AG08396 (cell line): ENCODE results near the gene MOB1B.
A peak's percentile ranks its signal among the peaks of the same experiment; 100 is the strongest.
"Not testable (repeated sequence)": the region's sequence is repeated elsewhere in the genome, so short reads cannot be mapped to it uniquely, and the experiment has no call there.

Experiments
- DNase-seq: peaks from one replicate; pipeline ENCODE4 v3.0.0; 2012; ENCODE audit warnings: low spot score, mixed read lengths

The MOB1B gene

DNA sequence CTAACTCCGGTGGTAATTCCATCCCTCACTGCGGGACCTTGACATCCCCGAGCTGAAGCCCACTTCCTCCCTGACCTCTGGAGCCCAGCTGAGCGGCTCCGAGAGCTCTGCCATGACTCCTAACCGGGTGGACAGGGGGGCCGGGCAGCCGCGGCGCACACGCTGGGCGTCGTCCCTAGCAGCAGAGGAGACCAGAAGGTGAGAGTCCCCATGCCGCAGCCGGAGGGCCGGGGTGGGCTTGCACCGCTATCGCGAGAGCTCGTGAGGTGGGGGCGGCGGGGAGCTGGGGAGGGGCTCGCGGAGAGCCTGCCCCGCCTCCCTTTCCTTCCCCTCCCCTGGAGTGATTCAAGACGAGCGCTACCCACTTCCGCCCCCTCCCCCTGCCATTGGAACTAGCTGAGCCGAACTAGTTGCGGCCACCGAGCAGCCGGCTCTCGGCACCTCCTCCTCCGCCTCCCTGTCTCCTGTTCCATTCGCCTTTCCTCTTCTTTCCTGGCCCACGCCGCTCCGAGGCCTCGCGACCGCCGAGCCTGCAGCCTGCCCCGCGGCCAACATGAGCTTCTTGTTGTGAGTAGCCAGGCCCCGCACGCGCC lies at the start of gene MOB1B:
Gene MOB1B (plus strand): TSS at position 386 of the 593 bp plus-strand sequence. CDS start 168 bp downstream, at position 554.
- DNase-seq = peak; percentile 93

DNA sequence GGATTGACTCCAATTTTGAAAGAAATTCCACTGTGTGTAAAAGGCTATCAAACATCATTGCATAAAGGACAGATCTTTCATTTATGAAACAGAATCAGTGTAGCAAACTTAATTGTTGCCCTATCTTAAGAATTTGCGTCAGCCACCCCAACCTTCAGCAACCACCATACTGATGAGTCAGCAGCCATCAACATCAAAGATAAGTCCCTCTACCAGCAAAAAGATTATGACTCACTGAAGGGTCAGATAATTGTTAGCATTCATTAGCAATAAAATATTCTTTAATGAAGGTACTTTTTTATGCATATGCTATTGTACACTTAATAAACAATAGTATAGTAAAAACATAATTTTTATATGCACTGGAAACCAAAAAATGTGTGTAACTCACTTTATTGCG lies 46.7 kb upstream of the MOB1B start:
- DNase-seq = no peak

GRCh38 chr4:70858454-70858853 lies 43.7 kb upstream of the MOB1B start:
- no peak for DNase-seq

DNA sequence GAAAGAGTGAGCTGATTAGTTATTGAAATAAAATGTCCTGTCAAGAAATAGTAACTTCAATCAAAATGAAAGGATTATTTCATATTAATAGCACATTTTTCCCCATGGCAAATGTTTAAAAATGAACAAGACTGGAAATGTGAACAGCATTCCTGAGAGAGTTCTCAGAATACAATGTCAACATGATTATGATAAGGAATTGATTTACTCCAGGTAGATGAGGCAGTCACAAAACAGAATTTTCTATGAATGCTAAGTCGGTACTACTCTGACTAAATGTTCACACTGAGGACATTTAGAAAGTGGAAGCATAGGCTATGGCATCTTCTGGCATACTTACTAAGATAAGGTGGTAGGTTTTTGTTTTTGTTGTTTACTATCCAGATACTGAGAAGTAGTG lies 43.1 kb upstream of the MOB1B start:
- no peak for DNase-seq

DNA sequence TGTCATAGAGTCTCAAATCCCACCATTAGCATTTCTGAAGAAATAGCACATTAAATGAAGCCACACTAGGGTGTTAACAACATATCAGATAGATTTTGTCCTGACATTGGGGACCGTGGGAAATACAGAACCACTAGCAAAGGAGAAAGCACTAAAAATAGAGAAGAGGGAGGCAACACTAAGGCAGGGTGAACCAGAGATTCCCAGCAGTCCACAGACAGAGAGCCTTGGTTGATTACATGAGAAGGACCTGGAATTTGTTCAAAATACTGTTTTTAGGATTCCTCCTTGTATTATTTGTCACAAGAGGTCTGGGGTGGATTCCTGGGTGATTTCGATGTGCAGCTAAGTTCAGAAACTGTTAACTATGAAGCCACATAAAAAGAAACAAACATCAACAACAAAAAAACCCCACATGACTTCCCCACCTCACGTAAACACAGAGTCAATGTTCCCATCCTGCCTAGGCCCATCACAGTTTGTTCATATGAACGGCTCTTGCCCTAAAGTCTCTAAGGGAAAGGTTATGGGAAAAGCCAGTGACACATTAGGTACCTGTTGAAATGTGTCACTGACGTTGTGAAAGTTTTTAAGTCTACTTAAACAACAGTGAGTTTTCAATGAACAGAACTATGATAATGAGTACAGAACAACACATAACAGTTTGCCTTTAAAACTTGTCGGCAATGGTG lies 38.9 kb upstream of the MOB1B start:
- no peak for DNase-seq

DNA sequence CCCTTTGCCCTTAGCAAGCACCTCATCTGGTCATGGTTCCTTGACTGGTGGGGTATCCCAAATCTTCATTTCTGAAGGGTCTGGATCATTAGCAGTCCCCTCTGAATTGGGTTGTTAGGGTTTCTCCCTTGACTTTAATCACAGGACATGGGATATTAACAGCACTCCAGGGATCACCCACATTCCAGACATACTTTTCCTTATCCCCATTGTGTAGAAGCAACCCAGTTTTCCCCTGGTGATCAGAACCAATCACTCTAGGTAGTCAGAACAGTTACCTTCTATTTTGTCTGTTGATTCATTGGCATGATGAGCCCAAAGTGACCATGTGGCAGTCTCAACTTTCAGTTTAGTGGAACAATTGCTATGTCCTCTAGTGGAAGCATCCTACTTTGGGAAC lies 33.4 kb upstream of the MOB1B start:
- DNase-seq = no peak

DNA sequence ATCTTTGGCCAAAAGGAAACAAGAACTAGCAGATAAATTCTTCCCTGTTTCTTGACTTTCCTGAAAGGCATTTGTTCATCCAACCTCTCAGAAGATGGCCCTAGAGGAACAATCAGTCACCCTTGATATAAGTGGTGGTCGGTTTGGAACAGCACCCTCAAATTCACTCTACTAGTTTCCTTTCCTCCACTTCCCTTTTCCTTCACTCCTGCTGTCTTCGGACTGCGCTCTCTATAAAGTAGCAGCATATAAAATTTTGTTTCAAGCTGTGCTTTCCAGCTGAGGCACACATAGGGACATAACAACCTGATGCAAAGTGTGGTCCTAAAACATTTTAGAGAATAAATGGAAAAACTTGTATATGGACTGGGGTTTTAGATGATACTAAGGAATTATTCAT lies 29.0 kb upstream of the MOB1B start:
- no peak for DNase-seq

GRCh38 chr4:70874268-70875156 lies 27.7 kb upstream of the MOB1B start:
- DNase-seq = no peak

GRCh38 chr4:70877556-70877955 lies 24.6 kb upstream of the MOB1B start:
- no peak for DNase-seq

GRCh38 chr4:70880739-70881138 lies 21.4 kb upstream of the MOB1B start:
- DNase-seq = no peak

DNA sequence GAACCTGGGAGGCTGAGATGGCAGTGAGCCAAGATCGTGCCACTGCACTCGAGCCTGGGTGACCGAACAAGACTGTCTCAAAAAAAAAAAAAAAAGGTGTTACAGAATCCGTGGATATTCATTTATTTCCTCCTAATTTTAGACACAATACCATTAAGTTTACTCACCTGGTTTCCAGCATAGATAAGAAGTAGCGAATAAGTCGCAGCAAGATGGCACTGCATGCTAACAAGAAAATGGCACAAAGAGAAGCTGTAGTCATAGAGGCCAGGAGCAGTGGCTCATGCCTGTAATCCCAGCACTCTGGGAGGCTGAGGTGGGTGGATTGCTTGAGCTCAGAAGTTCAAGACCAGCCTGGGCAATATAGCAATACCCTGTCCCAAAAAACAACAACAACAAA lies 17.0 kb upstream of the MOB1B start:
- no peak for DNase-seq

- DNase-seq = no peak
These were observed 9.9 kb upstream of the MOB1B start for GRCh38 chr4:70892086-70892769.

DNA sequence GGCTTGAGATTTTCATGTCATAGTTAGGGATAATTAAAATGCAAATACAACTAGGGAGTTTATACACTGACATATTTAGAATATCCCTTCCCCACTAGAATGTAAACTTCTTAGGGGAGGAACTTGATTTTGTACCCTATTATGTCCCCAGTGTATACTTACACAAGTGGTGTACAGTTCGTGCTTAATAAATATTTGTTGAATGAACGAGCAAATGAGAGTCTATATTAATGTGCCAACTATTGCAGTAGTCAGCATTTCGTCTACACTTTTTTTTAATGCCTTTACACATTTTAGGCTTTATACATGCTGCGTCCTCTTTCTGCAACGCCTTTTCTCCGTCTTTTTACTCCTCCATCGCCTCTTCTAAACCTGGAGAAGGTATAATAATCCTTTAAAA lies 8.4 kb upstream of the MOB1B start:
- no peak for DNase-seq

- peak; percentile 48 for DNase-seq
These were observed 6.8 kb upstream of the MOB1B start for GRCh38 chr4:70895405-70895804.

DNA sequence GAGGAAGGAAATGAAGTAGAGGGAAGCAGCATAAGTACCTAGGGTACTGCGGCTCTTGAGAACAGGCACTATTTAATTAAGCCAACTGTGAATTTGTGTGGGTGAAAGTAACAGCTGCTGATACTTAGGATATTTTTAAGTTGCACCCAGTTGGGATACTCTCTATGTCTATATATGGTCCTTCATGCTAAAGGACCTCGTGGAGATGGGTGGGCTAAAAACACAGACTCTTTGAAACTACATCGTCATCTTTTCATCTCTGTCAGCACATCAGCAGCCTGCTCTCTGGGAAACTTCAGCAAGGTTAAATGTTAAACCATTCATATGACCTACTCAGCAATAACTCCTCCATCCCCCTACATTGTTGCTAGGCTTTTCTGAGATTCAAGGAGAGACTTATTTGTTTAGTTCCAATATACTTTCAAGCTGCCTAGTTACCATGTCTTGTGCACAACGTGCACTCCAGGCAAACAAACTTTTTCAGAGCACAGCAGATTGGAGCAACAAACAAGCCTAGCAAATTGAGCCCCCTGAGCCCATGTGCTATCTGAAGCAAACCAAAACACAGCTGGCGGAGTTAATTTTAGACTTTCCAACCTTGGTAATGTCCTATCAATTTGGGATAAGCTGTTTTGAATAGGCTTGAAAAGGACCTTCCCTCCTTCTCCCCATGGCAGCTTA lies 6.2 kb upstream of the MOB1B start:
- DNase-seq = no peak

DNA sequence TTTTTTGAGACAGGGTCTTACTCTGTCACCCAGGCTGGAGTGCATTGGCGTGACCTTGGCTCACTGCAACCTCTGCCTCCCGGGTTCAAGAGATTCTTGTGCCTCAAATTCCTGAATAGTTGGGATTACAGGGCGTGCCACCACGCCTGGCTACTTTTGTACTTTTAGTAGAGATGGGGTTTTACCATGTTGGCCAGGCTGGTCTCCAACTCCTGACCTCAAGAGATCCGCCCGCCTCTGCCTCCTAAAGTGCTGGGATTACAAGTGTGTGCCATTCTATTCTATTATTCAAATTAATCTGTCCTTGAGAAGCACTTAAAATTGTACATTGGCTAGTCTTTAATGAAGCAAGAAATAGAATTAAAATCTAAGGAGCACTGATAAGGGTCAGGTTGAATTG lies 3.6 kb upstream of the MOB1B start:
- DNase-seq = not testable (repeated sequence)

DNA sequence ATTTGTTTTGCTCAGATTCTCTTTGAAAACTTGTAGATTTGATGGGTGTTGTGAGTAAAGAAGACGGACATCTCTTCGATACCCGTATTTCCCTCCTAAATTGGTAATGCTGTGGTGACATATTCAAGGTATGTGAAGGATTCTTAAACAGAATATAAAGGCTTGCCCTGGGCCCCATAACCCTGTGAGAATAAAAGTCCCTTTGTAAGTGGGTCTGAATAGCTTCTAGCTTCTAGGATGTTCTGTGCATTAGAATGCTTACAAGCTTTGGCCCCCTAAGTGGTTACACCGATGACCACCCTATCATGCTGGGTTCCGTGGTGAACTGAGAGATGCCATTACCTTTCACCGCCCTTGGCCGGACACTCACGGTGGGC lies 574 bp upstream of the MOB1B start:
- no peak for DNase-seq

DNA sequence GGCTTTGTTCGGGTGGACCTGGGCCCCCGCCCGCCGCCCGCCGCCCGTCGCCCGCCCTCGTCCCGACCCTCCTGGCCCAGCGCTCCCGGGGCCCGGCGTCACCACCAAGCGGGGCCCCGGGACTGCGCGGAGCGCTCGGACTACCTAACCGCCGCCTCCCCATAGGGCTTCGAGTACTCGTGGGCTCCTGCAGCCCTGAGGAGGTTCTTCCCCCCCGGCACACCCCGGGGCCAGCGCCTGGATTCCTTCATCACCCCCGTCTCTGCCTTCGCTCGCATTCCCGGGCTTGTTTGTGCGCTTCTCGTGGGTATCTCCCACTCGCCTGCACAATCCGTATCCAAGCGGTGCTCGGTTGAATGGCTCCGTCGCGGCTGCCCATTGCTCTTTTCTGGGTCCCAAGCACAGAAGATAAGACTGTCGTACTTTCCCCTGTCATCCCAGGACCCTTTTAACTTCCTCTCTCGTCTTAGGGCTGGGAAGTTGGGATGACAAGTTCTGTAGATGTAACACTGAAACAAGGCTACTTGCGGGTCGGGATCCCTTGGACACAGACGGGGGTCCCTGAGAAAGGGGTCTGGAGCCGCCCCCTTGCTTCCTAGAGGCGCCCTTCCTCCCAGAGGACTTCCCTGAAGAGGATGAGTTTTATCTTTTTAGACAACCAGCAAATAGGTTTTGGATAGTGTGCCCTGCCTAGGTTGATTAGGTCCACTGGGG lies 565 bp downstream of the MOB1B start:
- DNase-seq = peak; percentile 64

DNA sequence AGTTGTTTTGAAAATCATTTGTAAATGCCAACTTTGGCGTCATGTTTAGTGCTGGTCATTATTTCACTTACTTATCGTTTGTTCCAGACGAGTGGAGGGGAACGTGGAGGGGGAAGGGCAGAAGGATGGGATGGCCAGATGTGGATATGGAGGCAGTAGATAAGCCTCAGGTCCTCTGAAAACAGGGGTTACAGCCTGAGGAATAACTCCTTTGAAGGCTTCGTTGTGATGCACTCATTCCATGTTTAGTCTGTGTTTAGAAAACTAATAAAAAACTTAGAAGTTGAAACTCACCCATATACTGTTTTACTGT lies 1.1 kb downstream of the MOB1B start:
- no peak for DNase-seq

DNA sequence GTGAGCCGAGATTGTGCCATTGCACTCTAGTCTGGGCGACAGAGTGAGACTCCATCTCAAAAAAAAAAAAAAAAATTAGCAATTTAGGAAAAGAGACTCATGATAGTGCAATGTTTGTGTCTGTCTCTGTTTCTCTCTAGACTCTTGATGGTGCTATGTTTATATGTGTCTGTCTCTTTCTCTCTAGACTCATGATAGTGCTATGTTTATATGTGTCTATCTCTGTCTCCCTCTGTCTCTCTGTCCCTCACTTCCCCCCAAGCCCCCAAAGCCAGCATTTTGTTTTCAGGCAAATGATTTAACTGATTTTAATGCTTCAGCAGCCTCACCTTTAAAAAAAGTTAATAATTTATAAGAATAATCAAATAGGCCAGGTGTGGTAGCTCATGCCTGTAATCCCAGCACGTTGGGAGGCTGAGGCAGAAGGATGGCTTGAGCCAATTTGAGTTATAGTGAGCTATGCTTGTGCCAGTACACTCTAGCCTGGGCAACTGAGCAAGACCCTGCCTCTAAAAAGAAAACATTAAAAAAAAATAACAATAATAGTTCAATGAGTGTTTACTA lies 6.9 kb downstream of the MOB1B start:
- DNase-seq = no peak

DNA sequence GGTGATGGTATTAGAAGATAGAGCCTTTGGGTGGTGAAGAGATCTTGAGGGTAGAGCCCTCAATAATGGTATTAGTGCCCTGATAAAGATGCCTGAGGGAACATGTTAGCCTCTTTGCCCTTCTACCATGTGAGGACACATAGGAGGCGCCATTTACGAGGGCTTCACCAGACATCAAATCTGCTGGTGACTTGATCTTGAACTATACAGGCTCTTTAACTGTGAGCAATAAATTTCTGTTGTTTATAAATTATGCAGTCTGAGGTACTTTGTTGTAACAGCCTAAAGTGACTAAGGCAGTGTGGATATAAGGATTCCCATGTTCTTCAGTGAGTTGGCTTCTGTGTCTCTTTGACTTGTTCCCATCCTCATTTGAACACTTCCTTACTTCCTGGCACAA lies 11.8 kb downstream of the MOB1B start:
- no peak for DNase-seq
